ENCODE measurements around the gene POLK. TPM values are rescaled to one million over a fixed set of nuclear protein-coding genes. Genes with fewer than 3 reads are reported as not detected.
A peak's percentile ranks its signal among the peaks of the same experiment; 100 is the strongest.
"Not testable (repeated sequence)": the region's sequence is repeated elsewhere in the genome, so short reads cannot be mapped to it uniquely, and the experiment has no call there.

Gene POLK
- total RNA-seq, 1 donor from 2014 or later: 21.1 TPM

GRCh38 chr5:75558981-75559632 lies 47.4 kb downstream of the POLK start:
- no peak for TF ChIP-seq CTCF (IDR thresholded peaks at IDR 0.05; ENCODE audit: borderline replicate concordance)
- H3K9me3 ChIP-seq (replicated peaks): peaks cover 25% of the 10 kb centered on the region
- H3K4me1 ChIP-seq: peaks cover 12% of the 10 kb centered on the region
- peak overlapping the region; percentile 77 for H3K27ac ChIP-seq (replicated peaks)
- no peak for DNase-seq
- H3K36me3 ChIP-seq: peaks cover 28% of the 10 kb centered on the region
- H3K27me3 ChIP-seq (ENCODE audit: low read depth): no peaks in the 10 kb centered on the region
- intact Hi-C loops (cut with micrococcal nuclease): loop anchor here (5.0 kb wide), 1 partner anchor 47 kb away; the partner anchor contains the start of genes CERT1 and POLK
- H3K4me3 ChIP-seq: no peak overlapping the region

- peaks cover 16% of the 10 kb centered on the region for H3K36me3 ChIP-seq
- peaks cover 13% of the 10 kb centered on the region for H3K4me1 ChIP-seq
- H3K27me3 ChIP-seq (ENCODE audit: low read depth); H3K27ac ChIP-seq (replicated peaks); DNase-seq; intact Hi-C loops (cut with micrococcal nuclease); H3K4me3 ChIP-seq: not testable (repeated sequence)
- peaks cover 32% of the 10 kb centered on the region for H3K9me3 ChIP-seq (replicated peaks)
Observed at GRCh38 chr5:75560655-75561054, 49.0 kb downstream of the POLK start.

GRCh38 chr5:75565991-75566709 lies 54.5 kb downstream of the POLK start:
- H3K4me1 ChIP-seq: peaks cover 40% of the 10 kb centered on the region
- H3K36me3 ChIP-seq; H3K27me3 ChIP-seq (ENCODE audit: low read depth); DNase-seq; intact Hi-C loops (cut with micrococcal nuclease); H3K4me3 ChIP-seq: not testable (repeated sequence)
- peak overlapping the region; percentile 73 for H3K27ac ChIP-seq (replicated peaks)
- peaks cover 20% of the 10 kb centered on the region for H3K9me3 ChIP-seq (replicated peaks)

GRCh38 chr5:75566710-75567309 lies 55.1 kb downstream of the POLK start:
- Histone ChIP-seq H3K27me3 (ENCODE audit: low read depth) (no peaks in the 10 kb centered on the region), H3K9me3 (replicated peaks) (peaks cover 20% of the 10 kb centered on the region), H3K4me1 (peaks cover 44% of the 10 kb centered on the region), H3K27ac (replicated peaks) (peak overlapping the region; percentile 73), H3K36me3 (no peaks in the 10 kb centered on the region), H3K4me3 (peak overlapping the region; percentile 10)
- intact Hi-C loops (cut with micrococcal nuclease): no loop called here
- TF ChIP-seq CTCF (IDR thresholded peaks at IDR 0.05; ENCODE audit: borderline replicate concordance): no peak
- DNase-seq: no peak

GRCh38 chr5:75567710-75568109 lies 56.0 kb downstream of the POLK start:
- H3K36me3 ChIP-seq: no peaks in the 10 kb centered on the region
- intact Hi-C loops (cut with micrococcal nuclease): no loop called here
- peaks cover 20% of the 10 kb centered on the region for H3K9me3 ChIP-seq (replicated peaks)
- DNase-seq: no peak
- H3K4me1 ChIP-seq: peaks cover 44% of the 10 kb centered on the region
- TF ChIP-seq CTCF (IDR thresholded peaks at IDR 0.05; ENCODE audit: borderline replicate concordance): no peak
- H3K4me3 ChIP-seq: no peak overlapping the region
- H3K27me3 ChIP-seq (ENCODE audit: low read depth): no peaks in the 10 kb centered on the region
- H3K27ac ChIP-seq (replicated peaks): peak overlapping the region; percentile 73

- Histone ChIP-seq H3K9me3 (replicated peaks) (peaks cover 17% of the 10 kb centered on the region), H3K4me3 (no peak overlapping the region), H3K4me1 (peaks cover 44% of the 10 kb centered on the region), H3K36me3 (no peaks in the 10 kb centered on the region), H3K27ac (replicated peaks) (no peak overlapping the region), H3K27me3 (ENCODE audit: low read depth) (no peaks in the 10 kb centered on the region)
- no peak for DNase-seq
- TF ChIP-seq CTCF (IDR thresholded peaks at IDR 0.05; ENCODE audit: borderline replicate concordance): no peak
- intact Hi-C loops (cut with micrococcal nuclease): no loop called here
Observed at GRCh38 chr5:75568202-75568601, 56.5 kb downstream of the POLK start.

All from left ventricle myocardium inferior (tissue), 1 donor.